Measurements from ENCODE around the gene EIF3J. TPM values are rescaled to one million over a fixed set of nuclear protein-coding genes. Genes with fewer than 3 reads are reported as not detected.

The EIF3J gene
- polyA plus RNA-seq, 1 donor from 2014 or later, result 52.9 TPM

DNA sequence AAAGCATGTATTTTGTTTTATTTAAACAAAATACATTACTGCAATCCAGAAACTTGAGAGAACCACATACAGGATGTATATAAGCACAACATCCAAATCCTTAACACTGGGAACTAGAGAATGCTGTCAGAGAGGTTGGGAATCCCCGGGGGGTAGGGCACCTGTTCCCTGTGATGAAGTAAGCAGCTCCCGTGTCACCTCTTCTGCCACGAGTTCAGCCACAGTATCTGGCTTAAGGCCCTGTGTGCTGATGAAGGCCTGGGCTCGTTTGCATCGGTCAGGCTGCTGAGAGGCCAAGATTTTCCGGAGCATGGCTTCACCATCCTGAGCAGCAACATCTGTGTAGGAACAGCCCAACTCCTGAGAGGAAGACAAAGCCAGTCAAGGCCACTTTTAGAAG lies 36.4 kb downstream of the EIF3J start:
- H3K9me2 ChIP-seq (ENCODE audit: insufficient read depth, low read length), result no peaks in the 10 kb centered on the region
- no peak overlapping the region for H3K4me2 ChIP-seq (ENCODE audit: low read length)
- no peak overlapping the region for H2AFZ ChIP-seq (ENCODE audit: low read depth, low read length)
- no peak overlapping the region for H3K9ac ChIP-seq (ENCODE audit: low read length)
- no peaks in the 10 kb centered on the region for H3K9me3 ChIP-seq (ENCODE audit: low read length)
- H3K27me3 ChIP-seq (ENCODE audit: insufficient read depth, low read depth, low read length), result no peaks in the 10 kb centered on the region
- no peaks in the 10 kb centered on the region for H3F3A ChIP-seq (ENCODE audit: insufficient read depth, low read length, poor library complexity, severe bottlenecking)
- no peaks in the 10 kb centered on the region for H4K20me1 ChIP-seq (ENCODE audit: insufficient read depth)
- H3K27ac ChIP-seq (ENCODE audit: low read length), result no peak overlapping the region
- H3K79me2 ChIP-seq (replicated peaks; ENCODE audit: insufficient read depth, low read length), result no peaks in the 10 kb centered on the region
- no peaks in the 10 kb centered on the region for H3K36me3 ChIP-seq (ENCODE audit: insufficient read depth, low read length)
- no peak overlapping the region for H3K4me3 ChIP-seq (ENCODE audit: low read length)
- TF ChIP-seq RAD21 (conservative IDR thresholded peaks at IDR 0.05) (no peak), CTCF (IDR thresholded peaks at IDR 0.05; ENCODE audit: poor library complexity, severe bottlenecking) (no peak), MXI1 (conservative IDR thresholded peaks at IDR 0.05; ENCODE audit: poor library complexity, severe bottlenecking) (no peak), SMC3 (conservative IDR thresholded peaks at IDR 0.05; ENCODE audit: poor library complexity) (no peak)

GRCh38 chr15:44574734-44575133 lies 37.8 kb downstream of the EIF3J start:
- TF ChIP-seq TAF1 (IDR thresholded peaks at IDR 0.05; ENCODE audit: low read depth) (no peak), POLR2AphosphoS5 (IDR thresholded peaks at IDR 0.05) (no peak), CTCF (IDR thresholded peaks at IDR 0.05; ENCODE audit: poor library complexity, severe bottlenecking) (no peak), REST (IDR thresholded peaks at IDR 0.05; ENCODE audit: borderline replicate concordance) (no peak), MXI1 (conservative IDR thresholded peaks at IDR 0.05; ENCODE audit: poor library complexity, severe bottlenecking) (no peak), EP300 (conservative IDR thresholded peaks at IDR 0.05; ENCODE audit: poor library complexity, severe bottlenecking) (no peak), SMC3 (conservative IDR thresholded peaks at IDR 0.05; ENCODE audit: poor library complexity) (no peak), RAD21 (conservative IDR thresholded peaks at IDR 0.05) (no peak)
- H3K9me3 ChIP-seq (ENCODE audit: low read length), result no peaks in the 10 kb centered on the region
- H3F3A ChIP-seq (ENCODE audit: insufficient read depth, low read length, poor library complexity, severe bottlenecking), result no peaks in the 10 kb centered on the region
- H3K36me3 ChIP-seq (ENCODE audit: insufficient read depth, low read length), result no peaks in the 10 kb centered on the region
- no peak overlapping the region for H3K9ac ChIP-seq (ENCODE audit: low read length)
- H3K79me2 ChIP-seq (replicated peaks; ENCODE audit: insufficient read depth, low read length), result no peaks in the 10 kb centered on the region
- no peak overlapping the region for H2AFZ ChIP-seq (ENCODE audit: low read depth, low read length)
- H3K4me3 ChIP-seq (ENCODE audit: low read length), result no peak overlapping the region
- H4K20me1 ChIP-seq (ENCODE audit: insufficient read depth), result no peaks in the 10 kb centered on the region
- no peaks in the 10 kb centered on the region for H3K9me2 ChIP-seq (ENCODE audit: insufficient read depth, low read length)
- H3K27ac ChIP-seq (ENCODE audit: low read length), result no peak overlapping the region
- H3K27me3 ChIP-seq (ENCODE audit: insufficient read depth, low read depth, low read length), result no peaks in the 10 kb centered on the region
- no peak overlapping the region for H3K4me2 ChIP-seq (ENCODE audit: low read length)
